GM23248 (cell line): ENCODE measurements around the gene PJA2. TPM values are rescaled to one million over a fixed set of nuclear protein-coding genes. Genes with fewer than 3 reads are reported as not detected.

Experiments
- DNase-seq: peaks from one replicate; pipeline ENCODE4 v3.0.0-alpha.2; 2015
- H2AFZ ChIP-seq: fragments of 200-600 bp; sonication (generic); 2 replicates; pipeline ENCODE4 v1.6.1; 2016; ENCODE audit warnings: antibody characterized with exemption
- H3F3A ChIP-seq: fragments of 200-600 bp; sonication (generic); 2 replicates; pipeline ENCODE4 v1.6.1; 2016; ENCODE audit warnings: mild to moderate bottlenecking, antibody characterized with exemption, mixed run types; ENCODE audit not compliant: insufficient read depth
- H3K27ac ChIP-seq: fragments of 200-600 bp; sonication (generic); 2 replicates; pipeline ENCODE4 v1.5.1; 2016; ENCODE audit warnings: mild to moderate bottlenecking
- H3K27me3 ChIP-seq: fragments of 200-600 bp; sonication (generic); replicated peaks from 2 replicates; pipeline ENCODE4 v1.6.1; 2016; ENCODE audit warnings: mild to moderate bottlenecking; ENCODE audit not compliant: insufficient read depth
- H3K36me3 ChIP-seq: fragments of 200-600 bp; sonication (generic); 2 replicates; pipeline ENCODE4 v1.6.1; 2016; ENCODE audit warnings: low read depth, mild to moderate bottlenecking
- H3K4me1 ChIP-seq: fragments of 200-600 bp; sonication (generic); 2 replicates; pipeline ENCODE4 v1.6.1; 2016; ENCODE audit warnings: mild to moderate bottlenecking; ENCODE audit not compliant: insufficient read depth
- H3K4me2 ChIP-seq: fragments of 200-600 bp; sonication (generic); one replicate; pipeline ENCODE4 v1.6.1; 2016; ENCODE audit warnings: mild to moderate bottlenecking; ENCODE audit not compliant: unreplicated experiment
- H3K4me3 ChIP-seq: fragments of 200-600 bp; sonication (generic); 2 replicates; pipeline ENCODE4 v1.5.1; 2016; ENCODE audit warnings: mild to moderate bottlenecking
- H3K79me2 ChIP-seq: fragments of 200-600 bp; sonication (generic); 2 replicates; pipeline ENCODE4 v1.6.1; 2016; ENCODE audit warnings: mild to moderate bottlenecking; ENCODE audit not compliant: insufficient read depth
- H3K9ac ChIP-seq: fragments of 200-600 bp; sonication (generic); 2 replicates; pipeline ENCODE4 v1.6.1; 2016; ENCODE audit warnings: mild to moderate bottlenecking
- H3K9me2 ChIP-seq: fragments of 200-600 bp; sonication (generic); 2 replicates; pipeline ENCODE4 v1.6.1; 2016; ENCODE audit warnings: mixed run types, mild to moderate bottlenecking, moderate library complexity; ENCODE audit not compliant: insufficient read depth
- H3K9me3 ChIP-seq: fragments of 200-600 bp; sonication (generic); one replicate; pipeline ENCODE4 v1.6.1; 2017; ENCODE audit warnings: low read depth
- H4K20me1 ChIP-seq: fragments of 200-600 bp; sonication (generic); 2 replicates; pipeline ENCODE4 v1.6.0; 2016; ENCODE audit not compliant: insufficient read depth
- EZH2 ChIP-seq: fragments of 200-600 bp; sonication (generic); IDR thresholded peaks from 2 replicates; pipeline ENCODE4 v1.6.1; 2018; ENCODE audit warnings: antibody characterized with exemption, mild to moderate bottlenecking; ENCODE audit not compliant: insufficient read depth, poor library complexity, severe bottlenecking
- EZH2phosphoT487 ChIP-seq: fragments of 200-600 bp; sonication (generic); IDR thresholded peaks from 2 replicates; pipeline ENCODE4 v1.6.1; 2018; ENCODE audit warnings: antibody characterized with exemption, moderate library complexity, mild to moderate bottlenecking, low read depth; ENCODE audit not compliant: insufficient read depth
- WGBS, 2 experiments: methylation state at CpG; one replicate each; pipeline ENCODE4 v1.1.6; 2015 to 2017; ENCODE audit warnings: low lambda C conversion rate in 2 of 2, low coverage in 1 of 2; ENCODE audit errors: missing lambda C conversion rate in 2 of 2; 5-methylcytosine and 5-hydroxymethylcytosine counted together
- in situ Hi-C: fragments of 300-500 bp; cut with MboI; formaldehyde crosslinking; loops from 2 replicates; pipeline ENCODE4 v1.15.0; 2020
- polyA plus RNA-seq: library from polyadenylated mRNA; unstranded; fragments of >200 nt; fragmentation: Nextera tagmentation; extraction: Ambion mirVana; gene quantifications from 2 replicates; pipeline ENCODE4 v1.2.1, GENCODE V29; 2016
- total RNA-seq: library from RNA; depleted of rRNA; stranded (reverse); fragments of >200 nt; shearing (Covaris generic); gene quantifications from 2 replicates; pipeline ENCODE4 v1.2.3, GENCODE V29; 2014

PJA2 gene
- total and polyA plus RNA-seq, 2 experiments from 2014 or later = 76.4 to 95.3 TPM

- peak; percentile 23 for DNase-seq
Measured at GRCh38 chr5:109365653-109366052, 44.1 kb downstream of the PJA2 start.

GRCh38 chr5:109364977-109365376, 44.8 kb downstream of the PJA2 start:
- in situ Hi-C loops = no loop called here
- no peaks in the 10 kb centered on the region for H3K9me2 ChIP-seq
- H4K20me1 ChIP-seq = peaks cover 7% of the 10 kb centered on the region; the same call in 1 of the 2 replicates
- peaks cover 9% of the 10 kb centered on the region; the same call in 1 of the 2 replicates for H3K4me1 ChIP-seq
- no peak overlapping the region for H3K9ac ChIP-seq
- no peak for DNase-seq
- no peaks in the 10 kb centered on the region for H3K27me3 ChIP-seq
- TF ChIP-seq EZH2phosphoT487 = no peak
- TF ChIP-seq EZH2 = no peak
- WGBS, 2 experiments = 96% methylated on average over 3 of the region's 3 CpGs
- H3K79me2 ChIP-seq = peaks cover 96% of the 10 kb centered on the region
- H2AFZ ChIP-seq = no peak overlapping the region
- H3K36me3 ChIP-seq = peaks cover 60% of the 10 kb centered on the region
- no peak overlapping the region for H3K27ac ChIP-seq
- H3K9me3 ChIP-seq = no peaks in the 10 kb centered on the region
- peaks cover 17% of the 10 kb centered on the region; the same call in 1 of the 2 replicates for H3F3A ChIP-seq
- no peak overlapping the region for H3K4me2 ChIP-seq
- H3K4me3 ChIP-seq = no peak overlapping the region

More at GRCh38 chr5:109365653-109366052, 44.1 kb downstream of the PJA2 start:
- Histone ChIP-seq H3K79me2 (peaks cover 96% of the 10 kb centered on the region), H4K20me1 (peaks cover 7% of the 10 kb centered on the region; the same call in 1 of the 2 replicates), H3K4me2 (no peak overlapping the region), H3K36me3 (peaks cover 55% of the 10 kb centered on the region), H3K9me3 (no peaks in the 10 kb centered on the region), H3K27ac (no peak overlapping the region), H3K4me3 (no peak overlapping the region), H3K9me2 (no peaks in the 10 kb centered on the region), H2AFZ (no peak overlapping the region), H3K4me1 (peaks cover 9% of the 10 kb centered on the region; the same call in 1 of the 2 replicates), H3K27me3 (no peaks in the 10 kb centered on the region), H3F3A (peaks cover 17% of the 10 kb centered on the region; the same call in 1 of the 2 replicates), H3K9ac (no peak overlapping the region)
- in situ Hi-C loops = no loop called here
- TF ChIP-seq EZH2 (no peak), EZH2phosphoT487 (no peak)

- DNase-seq = no peak
- H2AFZ ChIP-seq = no peak overlapping the region
- H3K27ac ChIP-seq = no peak overlapping the region
- peaks cover 47% of the 10 kb centered on the region for H3K36me3 ChIP-seq
- no peaks in the 10 kb centered on the region for H3K9me3 ChIP-seq
- peaks cover 92% of the 10 kb centered on the region for H3K79me2 ChIP-seq
- H3K9ac ChIP-seq = no peak overlapping the region
- H3K4me2 ChIP-seq = no peak overlapping the region
- no peaks in the 10 kb centered on the region for H3K27me3 ChIP-seq
- H3K4me1 ChIP-seq = no peaks in the 10 kb centered on the region
- in situ Hi-C loops = no loop called here
- no peaks in the 10 kb centered on the region for H3K9me2 ChIP-seq
- TF ChIP-seq EZH2phosphoT487 = no peak
- no peak for TF ChIP-seq EZH2
- 0 out of 2 replicates have a peak, but pooled peaks cover under 1% of the 10 kb centered on the region for H3F3A ChIP-seq
- no peak overlapping the region for H3K4me3 ChIP-seq
- no peaks in the 10 kb centered on the region for H4K20me1 ChIP-seq
- WGBS, 2 experiments = 88 to 96% methylated on average over 3 of the region's 3 CpGs
Measured at GRCh38 chr5:109359642-109360041, 50.1 kb downstream of the PJA2 start.

GRCh38 chr5:109357807-109358206, 52.0 kb downstream of the PJA2 start:
- Histone ChIP-seq H3K4me3 (no peak overlapping the region), H3K27me3 (no peaks in the 10 kb centered on the region), H3K4me1 (no peaks in the 10 kb centered on the region), H3F3A (no peaks in the 10 kb centered on the region), H3K27ac (no peak overlapping the region), H2AFZ (no peak overlapping the region), H3K79me2 (peaks cover 76% of the 10 kb centered on the region), H3K36me3 (peaks cover 44% of the 10 kb centered on the region), H4K20me1 (no peaks in the 10 kb centered on the region), H3K4me2 (no peak overlapping the region), H3K9me2 (no peaks in the 10 kb centered on the region), H3K9me3 (no peaks in the 10 kb centered on the region), H3K9ac (no peak overlapping the region)
- no peak for TF ChIP-seq EZH2phosphoT487
- 53 to 58% methylated on average over 2 of the region's 2 CpGs for WGBS, 2 experiments
- in situ Hi-C loops = no loop called here
- no peak for DNase-seq

- Histone ChIP-seq H3K27me3 (no peaks in the 10 kb centered on the region), H3K79me2 (peaks cover 65% of the 10 kb centered on the region), H3K4me1 (no peaks in the 10 kb centered on the region), H3K9me3 (no peaks in the 10 kb centered on the region), H3K9ac (no peak overlapping the region), H2AFZ (no peak overlapping the region), H3K4me3 (no peak overlapping the region), H3K9me2 (no peaks in the 10 kb centered on the region), H4K20me1 (0 out of 2 replicates have a peak, but pooled peaks cover 5% of the 10 kb centered on the region), H3K27ac (no peak overlapping the region), H3K36me3 (peaks cover 26% of the 10 kb centered on the region), H3K4me2 (no peak overlapping the region), H3F3A (no peaks in the 10 kb centered on the region)
- TF ChIP-seq EZH2 (no peak), EZH2phosphoT487 (no peak)
- in situ Hi-C loops = no loop called here
- WGBS, 2 experiments = 93 to 97% methylated on average over 2 of the region's 2 CpGs
- DNase-seq = no peak
Measured at GRCh38 chr5:109354761-109355160, 55.0 kb downstream of the PJA2 start.
